ENCODE data around the gene COCH. TPM values are rescaled to one million over a fixed set of nuclear protein-coding genes. Genes with fewer than 3 reads are reported as not detected.

The COCH gene
- total RNA-seq, 4 donors from 2014 or later, result 1.9 to 5.4 (median 3.7) TPM

GRCh38 chr14:30848449-30849240 lies 25.7 kb upstream of the COCH start:
- TF ChIP-seq, protein P1, sequence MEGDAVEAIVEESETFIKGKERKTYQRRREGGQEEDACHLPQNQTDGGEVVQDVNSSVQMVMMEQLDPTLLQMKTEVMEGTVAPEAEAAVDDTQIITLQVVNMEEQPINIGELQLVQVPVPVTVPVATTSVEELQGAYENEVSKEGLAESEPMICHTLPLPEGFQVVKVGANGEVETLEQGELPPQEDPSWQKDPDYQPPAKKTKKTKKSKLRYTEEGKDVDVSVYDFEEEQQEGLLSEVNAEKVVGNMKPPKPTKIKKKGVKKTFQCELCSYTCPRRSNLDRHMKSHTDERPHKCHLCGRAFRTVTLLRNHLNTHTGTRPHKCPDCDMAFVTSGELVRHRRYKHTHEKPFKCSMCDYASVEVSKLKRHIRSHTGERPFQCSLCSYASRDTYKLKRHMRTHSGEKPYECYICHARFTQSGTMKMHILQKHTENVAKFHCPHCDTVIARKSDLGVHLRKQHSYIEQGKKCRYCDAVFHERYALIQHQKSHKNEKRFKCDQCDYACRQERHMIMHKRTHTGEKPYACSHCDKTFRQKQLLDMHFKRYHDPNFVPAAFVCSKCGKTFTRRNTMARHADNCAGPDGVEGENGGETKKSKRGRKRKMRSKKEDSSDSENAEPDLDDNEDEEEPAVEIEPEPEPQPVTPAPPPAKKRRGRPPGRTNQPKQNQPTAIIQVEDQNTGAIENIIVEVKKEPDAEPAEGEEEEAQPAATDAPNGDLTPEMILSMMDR (IDR thresholded peaks at IDR 0.05; ENCODE audit: low read depth), result no peak

GRCh38 chr14:30849354-30849753 lies 25.0 kb upstream of the COCH start:
- TF ChIP-seq, protein P1 (IDR thresholded peaks at IDR 0.05; ENCODE audit: low read depth), result no peak

DNA sequence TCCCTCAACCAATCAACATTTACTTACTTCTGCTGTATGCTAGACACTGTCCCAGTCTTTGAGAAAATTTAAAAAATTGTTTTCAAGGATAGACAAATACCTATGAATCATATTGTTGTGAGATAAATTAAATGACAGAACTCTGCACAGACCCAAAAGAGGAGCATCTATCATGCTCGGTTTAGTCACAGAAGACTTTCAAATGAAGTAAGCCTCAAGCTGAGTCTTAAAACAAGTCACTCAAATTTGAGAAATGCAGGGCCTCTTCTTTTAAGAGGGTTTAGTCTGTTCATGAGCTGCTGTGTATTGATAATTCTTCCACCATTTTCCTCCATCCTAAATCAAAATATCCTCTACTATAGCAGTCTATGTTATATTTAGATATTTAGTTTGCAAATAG lies 24.4 kb upstream of the COCH start:
- TF ChIP-seq, protein P1 (IDR thresholded peaks at IDR 0.05; ENCODE audit: low read depth), result no peak

- TF ChIP-seq, protein P1 (IDR thresholded peaks at IDR 0.05; ENCODE audit: low read depth), result no peak
These were observed 20.4 kb upstream of the COCH start for GRCh38 chr14:30853946-30854345.

- TF ChIP-seq, protein P1 (IDR thresholded peaks at IDR 0.05; ENCODE audit: low read depth), result no peak
These were observed 19.9 kb upstream of the COCH start for GRCh38 chr14:30854492-30854891.

- TF ChIP-seq, protein P1 (IDR thresholded peaks at IDR 0.05; ENCODE audit: low read depth), result no peak
These were observed 18.9 kb upstream of the COCH start for GRCh38 chr14:30855345-30856037.

DNA sequence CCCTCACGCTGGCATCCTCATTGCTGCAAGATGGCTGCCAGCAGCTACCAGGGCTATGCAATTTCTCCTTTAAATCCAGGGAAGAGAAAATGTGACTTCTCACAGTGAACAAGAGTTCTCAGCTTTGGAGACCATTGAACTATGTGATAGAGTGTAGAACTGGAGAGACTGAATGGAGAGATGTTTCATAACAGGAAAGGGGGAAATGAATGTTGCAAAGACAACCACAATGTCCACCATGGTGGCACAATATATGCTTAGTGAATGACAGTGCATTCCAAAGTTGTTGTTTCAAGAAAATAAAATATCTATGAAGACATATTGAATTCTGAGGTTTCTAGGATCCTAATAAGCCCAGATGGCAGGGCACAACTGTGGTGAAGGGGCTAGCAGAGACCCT lies 13.2 kb upstream of the COCH start:
- TF ChIP-seq, protein P1 (IDR thresholded peaks at IDR 0.05; ENCODE audit: low read depth), result no peak

Data from subcutaneous adipose tissue (tissue), 4 donors.